ENCODE data around the gene SACM1L.

Gene SACM1L

DNA sequence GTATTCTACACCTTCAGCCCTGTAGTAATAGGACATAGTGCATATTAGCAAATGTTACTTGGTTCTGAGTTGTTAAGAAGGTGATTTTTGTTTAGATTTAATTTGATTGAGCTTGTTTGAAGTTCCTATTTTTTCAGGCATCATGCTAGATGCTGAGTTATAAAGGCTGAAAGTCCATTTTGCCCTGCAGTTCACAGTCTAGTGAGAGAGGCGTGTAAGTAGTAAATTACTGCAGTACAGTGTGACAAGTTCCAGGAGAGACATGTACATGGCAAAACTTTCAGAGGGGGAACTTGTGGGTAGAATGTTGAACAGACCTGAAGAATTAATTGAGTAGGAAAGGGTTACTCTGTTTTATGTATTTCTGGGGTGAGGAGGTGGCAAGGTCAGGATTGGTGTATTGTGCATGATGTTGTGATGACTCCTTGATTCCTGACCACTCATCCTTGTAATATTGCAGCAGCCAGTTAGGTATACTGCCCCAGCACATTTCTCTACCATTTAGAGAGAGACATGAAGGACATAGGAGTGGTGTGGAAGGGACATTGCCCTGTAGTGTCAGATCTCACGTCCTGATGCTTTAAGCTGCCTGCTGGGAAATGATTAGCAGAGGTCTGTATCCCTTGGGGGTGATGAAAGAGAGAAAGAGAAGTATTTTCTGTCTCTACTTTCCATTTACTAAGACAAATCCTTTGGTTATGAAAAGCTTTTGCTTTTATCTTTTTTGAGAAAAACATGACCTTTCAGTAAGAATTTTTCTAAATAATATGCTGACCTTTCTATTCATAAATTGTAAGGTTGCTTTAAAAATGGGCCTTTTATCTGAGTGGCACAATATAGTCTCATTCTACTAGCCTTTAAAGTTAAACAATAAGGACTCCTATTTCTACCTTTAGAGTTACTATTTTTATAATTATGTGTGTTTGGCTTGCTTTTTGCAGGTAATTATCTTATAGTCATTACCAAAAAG is 16.9 kb downstream of the SACM1L start:
- H3K36me3 ChIP-seq (ENCODE audit: control insufficient read depth in 2 of 2, insufficient read depth in 2 of 2, low read length in 2 of 2), result peaks cover 40 to 43% of the 10 kb centered on the region in 2 donors
- H3K4me3 ChIP-seq (ENCODE audit: low read length in 2 of 2), result no peak overlapping the region

DNA sequence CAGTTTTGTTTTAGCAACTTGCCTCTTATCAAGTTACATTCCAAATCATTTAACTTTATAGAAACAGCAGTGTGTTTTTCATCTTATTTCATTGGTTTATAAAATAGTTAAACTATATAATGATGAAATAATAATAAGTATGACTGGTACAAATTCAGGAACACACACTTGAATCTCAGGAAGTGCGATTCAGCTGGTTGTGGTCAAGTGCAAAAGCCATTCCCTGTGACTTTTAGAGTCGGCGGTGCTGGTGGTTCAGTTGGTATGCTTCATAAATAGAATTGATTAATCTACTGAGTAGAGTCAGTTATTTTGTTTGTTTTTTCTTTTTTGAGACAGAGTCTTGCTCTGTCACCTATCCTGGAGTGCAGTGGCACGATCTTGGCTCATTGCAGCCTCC is 22.7 kb downstream of the SACM1L start:
- H3K36me3 ChIP-seq (ENCODE audit: control insufficient read depth in 2 of 2, insufficient read depth in 2 of 2, low read length in 2 of 2), result peaks cover 40 to 54% of the 10 kb centered on the region in 2 donors

More for the DNA sequence above, 16.9 kb downstream of the SACM1L start:
- Histone ChIP-seq H3K27ac (ENCODE audit: low read depth in 2 of 2, low read length in 2 of 2) (no peak overlapping the region), H3K27me3 (ENCODE audit: control insufficient read depth in 2 of 2, insufficient read depth in 2 of 2, low read length in 2 of 2) (no peaks in the 10 kb centered on the region), H3K9ac (ENCODE audit: low read depth in 1 of 2, low read length in 2 of 2) (no peak overlapping the region), H3K4me1 (ENCODE audit: control insufficient read depth in 2 of 2, insufficient read depth in 2 of 2, low read length in 2 of 2) (peaks cover 0 to 6% of the 10 kb centered on the region in 2 donors), H3K9me3 (ENCODE audit: control insufficient read depth in 2 of 2, low read length in 2 of 2) (no peaks in the 10 kb centered on the region)

DNA sequence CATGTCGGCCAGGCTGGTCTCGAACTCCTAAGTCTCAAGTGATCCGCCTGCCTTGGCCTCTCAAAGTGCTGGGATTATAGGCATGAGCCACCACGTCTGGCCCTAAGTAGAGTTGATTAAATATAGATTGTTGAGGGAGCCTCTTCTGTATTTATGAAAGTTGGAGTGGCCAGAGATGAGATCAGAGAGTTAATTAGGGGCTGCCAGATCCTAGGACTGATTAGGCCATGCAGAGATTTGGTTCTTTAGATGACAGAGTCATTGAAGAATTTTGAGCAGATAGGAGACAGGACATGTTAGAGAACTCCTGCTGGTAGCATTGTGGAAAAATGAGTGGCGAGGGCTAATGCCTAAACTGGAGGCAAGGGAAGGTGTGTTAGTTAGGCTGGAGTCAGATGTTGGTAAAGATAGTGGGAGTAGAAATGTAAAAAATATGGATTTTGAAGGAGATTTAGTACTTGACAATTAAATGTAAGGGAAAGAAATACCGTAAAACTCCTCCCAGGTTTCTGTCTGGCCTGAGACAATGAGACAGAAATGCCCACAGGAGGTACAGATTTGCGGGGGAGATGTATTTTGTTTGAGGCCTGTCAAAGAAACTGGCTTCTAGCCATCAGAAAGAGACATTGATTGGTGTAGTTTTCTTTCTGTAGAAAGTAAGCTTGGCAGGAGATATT is 23.4 kb downstream of the SACM1L start:
- Histone ChIP-seq H3K9ac (ENCODE audit: low read depth in 1 of 2, low read length in 2 of 2) (no peak overlapping the region), H3K27ac (ENCODE audit: low read depth in 2 of 2, low read length in 2 of 2) (no peak overlapping the region), H3K9me3 (ENCODE audit: control insufficient read depth in 2 of 2, low read length in 2 of 2) (no peaks in the 10 kb centered on the region), H3K4me3 (ENCODE audit: low read length in 2 of 2) (no peak overlapping the region), H3K4me1 (ENCODE audit: control insufficient read depth in 2 of 2, insufficient read depth in 2 of 2, low read length in 2 of 2) (no peaks in the 10 kb centered on the region), H3K36me3 (ENCODE audit: control insufficient read depth in 2 of 2, insufficient read depth in 2 of 2, low read length in 2 of 2) (peaks cover 38 to 52% of the 10 kb centered on the region in 2 donors), H3K27me3 (ENCODE audit: control insufficient read depth in 2 of 2, insufficient read depth in 2 of 2, low read length in 2 of 2) (no peaks in the 10 kb centered on the region)

More for the DNA sequence above, 22.7 kb downstream of the SACM1L start:
- Histone ChIP-seq H3K27me3 (ENCODE audit: control insufficient read depth in 2 of 2, insufficient read depth in 2 of 2, low read length in 2 of 2) (no peaks in the 10 kb centered on the region), H3K4me1 (ENCODE audit: control insufficient read depth in 2 of 2, insufficient read depth in 2 of 2, low read length in 2 of 2) (no peaks in the 10 kb centered on the region), H3K4me3 (ENCODE audit: low read length in 2 of 2) (no peak overlapping the region), H3K9ac (ENCODE audit: low read depth in 1 of 2, low read length in 2 of 2) (no peak overlapping the region), H3K27ac (ENCODE audit: low read depth in 2 of 2, low read length in 2 of 2) (no peak overlapping the region), H3K9me3 (ENCODE audit: control insufficient read depth in 2 of 2, low read length in 2 of 2) (no peaks in the 10 kb centered on the region)

DNA sequence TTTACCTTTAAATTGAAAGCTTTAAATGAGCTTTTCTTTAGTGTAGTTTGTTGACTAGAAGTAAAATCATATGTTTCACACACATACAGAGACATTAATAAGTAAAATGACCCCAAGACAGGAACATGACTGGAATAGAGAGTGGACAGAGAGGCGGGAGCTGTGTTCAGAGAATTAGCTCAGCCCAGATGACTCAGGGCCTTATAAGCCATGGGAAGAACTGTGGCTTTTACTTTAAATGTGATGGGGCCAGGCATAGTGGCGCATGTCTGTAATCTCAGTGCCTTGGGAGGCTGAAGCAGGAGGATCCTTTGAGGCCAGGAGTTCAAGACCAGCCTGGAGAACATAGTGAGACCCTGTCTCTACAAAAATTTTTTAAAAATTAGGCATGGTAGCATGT is 26.7 kb downstream of the SACM1L start:
- Histone ChIP-seq H3K9me3 (ENCODE audit: control insufficient read depth in 2 of 2, low read length in 2 of 2) (no peaks in the 10 kb centered on the region), H3K4me3 (ENCODE audit: low read length in 2 of 2) (no peak overlapping the region), H3K27ac (ENCODE audit: low read depth in 2 of 2, low read length in 2 of 2) (no peak overlapping the region), H3K27me3 (ENCODE audit: control insufficient read depth in 2 of 2, insufficient read depth in 2 of 2, low read length in 2 of 2) (no peaks in the 10 kb centered on the region), H3K4me1 (ENCODE audit: control insufficient read depth in 2 of 2, insufficient read depth in 2 of 2, low read length in 2 of 2) (no peaks in the 10 kb centered on the region), H3K9ac (ENCODE audit: low read depth in 1 of 2, low read length in 2 of 2) (no peak overlapping the region), H3K36me3 (ENCODE audit: control insufficient read depth in 2 of 2, insufficient read depth in 2 of 2, low read length in 2 of 2) (peaks cover 30 to 40% of the 10 kb centered on the region in 2 donors)

DNA sequence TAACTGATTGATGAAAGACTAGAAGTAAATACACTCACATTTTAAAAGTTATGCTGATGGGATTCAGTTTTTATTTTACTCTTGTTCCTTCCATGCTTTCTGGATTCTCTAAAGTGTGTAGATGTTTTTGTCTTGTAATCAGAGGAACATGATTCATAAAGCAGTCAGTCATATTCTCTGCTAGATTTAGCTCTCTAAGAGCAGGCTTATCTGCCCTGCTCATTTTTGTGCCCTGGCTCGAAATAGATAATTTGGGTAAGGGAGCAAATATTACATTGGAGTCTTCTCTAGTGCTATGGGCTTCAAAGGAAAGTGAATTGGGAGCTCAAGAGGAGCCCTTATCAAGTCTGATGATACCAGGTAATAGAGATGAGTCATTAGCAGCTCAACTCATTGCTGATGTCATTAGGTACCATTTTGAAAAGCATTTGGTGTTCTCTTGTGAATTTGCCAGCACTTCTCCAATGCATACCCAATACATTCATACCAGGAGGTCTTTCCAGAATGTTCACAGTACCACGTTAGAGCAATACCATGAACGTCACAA is 27.7 kb downstream of the SACM1L start:
- peaks cover 25 to 34% of the 10 kb centered on the region in 2 donors for H3K36me3 ChIP-seq (ENCODE audit: control insufficient read depth in 2 of 2, insufficient read depth in 2 of 2, low read length in 2 of 2)

DNA sequence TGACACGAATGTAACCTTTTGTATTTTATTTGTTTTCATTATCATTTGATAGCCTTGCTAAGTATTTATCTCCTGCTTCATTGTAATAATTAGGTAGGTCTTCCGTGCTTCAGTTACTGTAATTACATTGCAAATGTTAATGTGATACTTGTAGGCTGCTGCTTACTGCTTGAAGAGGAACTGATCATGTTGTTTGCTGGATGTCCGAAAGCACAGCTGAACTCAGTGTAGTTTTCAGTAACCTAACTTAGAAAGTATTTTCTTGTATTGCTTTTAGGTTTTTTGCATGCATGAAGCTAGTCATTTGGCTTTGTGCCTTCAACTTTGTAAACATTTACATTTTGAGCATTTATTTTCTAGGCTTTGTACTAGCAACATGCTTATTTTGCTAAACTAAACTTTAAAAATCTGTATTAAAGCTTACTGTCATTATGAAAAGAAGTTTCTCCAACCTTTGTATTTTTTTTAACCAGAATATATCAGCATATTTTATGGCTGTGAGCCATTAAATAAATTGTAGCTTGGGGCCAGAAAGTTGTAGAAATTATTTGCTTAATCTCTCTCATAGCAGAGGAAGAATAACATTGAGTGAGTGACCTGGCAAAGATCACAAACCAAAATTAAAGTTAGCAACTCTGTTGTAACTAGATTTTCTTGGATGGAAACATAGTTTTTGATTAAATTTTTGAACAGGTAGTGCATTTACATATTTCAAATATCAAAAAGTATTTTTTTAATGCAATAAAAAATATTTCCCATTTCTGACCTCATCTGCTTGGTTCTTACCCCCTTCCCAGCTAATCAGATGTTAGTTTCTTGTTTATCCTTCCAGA is 30.7 kb downstream of the SACM1L start:
- Histone ChIP-seq H3K9me3 (ENCODE audit: control insufficient read depth in 2 of 2, low read length in 2 of 2) (no peaks in the 10 kb centered on the region), H3K4me3 (ENCODE audit: low read length in 2 of 2) (no peak overlapping the region), H3K27me3 (ENCODE audit: control insufficient read depth in 2 of 2, insufficient read depth in 2 of 2, low read length in 2 of 2) (no peaks in the 10 kb centered on the region), H3K36me3 (ENCODE audit: control insufficient read depth in 2 of 2, insufficient read depth in 2 of 2, low read length in 2 of 2) (peaks cover 33 to 37% of the 10 kb centered on the region in 2 donors), H3K27ac (ENCODE audit: low read depth in 2 of 2, low read length in 2 of 2) (no peak overlapping the region), H3K9ac (ENCODE audit: low read depth in 1 of 2, low read length in 2 of 2) (no peak overlapping the region), H3K4me1 (ENCODE audit: control insufficient read depth in 2 of 2, insufficient read depth in 2 of 2, low read length in 2 of 2) (no peaks in the 10 kb centered on the region)

More for the DNA sequence above, 27.7 kb downstream of the SACM1L start:
- no peak overlapping the region for H3K27ac ChIP-seq (ENCODE audit: low read depth in 2 of 2, low read length in 2 of 2)
- H3K9me3 ChIP-seq (ENCODE audit: control insufficient read depth in 2 of 2, low read length in 2 of 2), result no peaks in the 10 kb centered on the region
- H3K27me3 ChIP-seq (ENCODE audit: control insufficient read depth in 2 of 2, insufficient read depth in 2 of 2, low read length in 2 of 2), result no peaks in the 10 kb centered on the region
- no peaks in the 10 kb centered on the region for H3K4me1 ChIP-seq (ENCODE audit: control insufficient read depth in 2 of 2, insufficient read depth in 2 of 2, low read length in 2 of 2)
- no peak overlapping the region for H3K4me3 ChIP-seq (ENCODE audit: low read length in 2 of 2)
- no peak overlapping the region for H3K9ac ChIP-seq (ENCODE audit: low read depth in 1 of 2, low read length in 2 of 2)

DNA sequence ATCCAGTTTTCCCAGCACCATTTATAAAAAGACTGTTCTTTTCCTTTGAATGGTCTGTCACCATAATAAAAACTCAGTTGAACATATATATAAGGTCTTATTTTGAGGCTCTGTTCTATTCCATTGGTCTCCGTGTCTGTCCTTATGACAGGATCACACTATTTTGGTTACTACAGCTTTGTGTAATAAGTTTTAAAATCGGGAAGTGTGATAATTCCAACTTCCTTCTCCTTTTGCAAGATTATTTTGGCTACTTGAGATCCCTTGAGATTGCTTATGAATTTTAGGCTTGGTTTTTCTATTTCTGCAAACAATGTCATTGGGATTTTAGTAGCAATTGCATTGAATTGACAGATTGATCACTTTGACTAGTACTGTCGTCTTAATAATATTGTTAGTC is 35.7 kb downstream of the SACM1L start:
- Histone ChIP-seq H3K9me3 (ENCODE audit: control insufficient read depth in 2 of 2, low read length in 2 of 2) (no peaks in the 10 kb centered on the region), H3K27me3 (ENCODE audit: control insufficient read depth in 2 of 2, insufficient read depth in 2 of 2, low read length in 2 of 2) (no peaks in the 10 kb centered on the region), H3K27ac (ENCODE audit: low read depth in 2 of 2, low read length in 2 of 2) (no peak overlapping the region), H3K9ac (ENCODE audit: low read depth in 1 of 2, low read length in 2 of 2) (no peak overlapping the region), H3K4me3 (ENCODE audit: low read length in 2 of 2) (no peak overlapping the region), H3K4me1 (ENCODE audit: control insufficient read depth in 2 of 2, insufficient read depth in 2 of 2, low read length in 2 of 2) (no peaks in the 10 kb centered on the region), H3K36me3 (ENCODE audit: control insufficient read depth in 2 of 2, insufficient read depth in 2 of 2, low read length in 2 of 2) (peaks cover 28 to 31% of the 10 kb centered on the region in 2 donors)

DNA sequence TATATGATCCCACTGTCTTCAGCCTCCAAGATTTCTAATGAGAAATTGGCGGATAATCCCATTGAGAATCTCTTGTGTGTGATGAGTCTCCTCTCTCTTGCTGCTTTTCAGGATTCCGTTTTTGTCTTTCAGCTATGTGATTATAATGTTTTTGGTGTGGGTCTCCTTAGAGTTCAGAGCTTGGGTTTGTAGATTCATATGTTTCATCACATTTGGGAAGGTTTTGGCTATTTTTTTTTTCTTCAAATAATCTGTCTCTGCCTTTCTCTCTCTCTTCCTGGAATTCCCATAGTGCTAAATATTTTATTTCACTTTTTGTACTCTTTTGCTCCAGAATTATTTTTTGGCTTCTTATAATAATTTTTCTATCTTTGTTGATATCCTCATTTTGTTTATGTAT is 40.4 kb downstream of the SACM1L start:
- no peaks in the 10 kb centered on the region for H3K4me1 ChIP-seq (ENCODE audit: control insufficient read depth in 2 of 2, insufficient read depth in 2 of 2, low read length in 2 of 2)
- peaks cover 33 to 43% of the 10 kb centered on the region in 2 donors for H3K36me3 ChIP-seq (ENCODE audit: control insufficient read depth in 2 of 2, insufficient read depth in 2 of 2, low read length in 2 of 2)
- H3K4me3 ChIP-seq (ENCODE audit: low read length in 2 of 2), result no peak overlapping the region
- no peaks in the 10 kb centered on the region for H3K27me3 ChIP-seq (ENCODE audit: control insufficient read depth in 2 of 2, insufficient read depth in 2 of 2, low read length in 2 of 2)
- no peak overlapping the region for H3K9ac ChIP-seq (ENCODE audit: low read depth in 1 of 2, low read length in 2 of 2)
- no peaks in the 10 kb centered on the region for H3K9me3 ChIP-seq (ENCODE audit: control insufficient read depth in 2 of 2, low read length in 2 of 2)
- no peak overlapping the region for H3K27ac ChIP-seq (ENCODE audit: low read depth in 2 of 2, low read length in 2 of 2)

DNA sequence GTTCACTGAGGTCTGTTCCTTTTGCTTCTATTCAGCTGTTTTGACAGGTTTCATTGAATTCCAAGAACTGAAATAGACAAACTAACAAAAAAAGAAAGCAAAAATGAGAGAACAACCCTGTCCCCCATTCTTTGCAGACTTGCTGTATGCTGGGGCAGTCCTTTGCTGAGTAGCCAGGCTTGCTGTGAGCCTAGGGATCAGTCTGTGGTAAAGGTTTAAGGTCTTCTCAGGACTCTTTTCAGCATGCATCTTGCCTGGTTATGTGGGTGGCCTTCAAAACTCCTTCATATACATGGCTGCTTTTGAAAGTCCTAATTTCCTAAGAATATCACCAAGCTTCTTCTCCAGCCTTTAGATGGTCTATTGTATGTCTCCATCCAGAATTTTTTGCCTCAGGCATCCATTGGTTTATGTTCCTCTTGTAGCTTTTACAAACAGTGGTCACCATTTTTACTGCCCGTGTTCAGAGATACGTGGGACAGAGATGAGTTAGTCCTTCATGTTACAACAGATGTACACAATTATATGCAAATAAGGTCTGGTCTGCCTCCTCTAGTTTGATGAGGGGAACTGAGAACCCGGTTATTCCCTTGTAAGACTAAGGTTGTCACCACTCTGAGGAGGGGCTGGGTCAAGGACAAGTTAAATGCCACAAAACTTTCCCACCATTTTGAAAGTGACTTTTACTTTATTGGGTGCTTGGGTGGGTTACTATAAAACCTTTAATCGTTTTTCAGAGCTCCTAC is 41.4 kb downstream of the SACM1L start:
- Histone ChIP-seq H3K4me3 (ENCODE audit: low read length in 2 of 2) (no peak overlapping the region), H3K9me3 (ENCODE audit: control insufficient read depth in 2 of 2, low read length in 2 of 2) (no peaks in the 10 kb centered on the region), H3K36me3 (ENCODE audit: control insufficient read depth in 2 of 2, insufficient read depth in 2 of 2, low read length in 2 of 2) (peaks cover 37 to 44% of the 10 kb centered on the region in 2 donors), H3K27me3 (ENCODE audit: control insufficient read depth in 2 of 2, insufficient read depth in 2 of 2, low read length in 2 of 2) (no peaks in the 10 kb centered on the region), H3K9ac (ENCODE audit: low read depth in 1 of 2, low read length in 2 of 2) (no peak overlapping the region), H3K27ac (ENCODE audit: low read depth in 2 of 2, low read length in 2 of 2) (no peak overlapping the region), H3K4me1 (ENCODE audit: control insufficient read depth in 2 of 2, insufficient read depth in 2 of 2, low read length in 2 of 2) (no peaks in the 10 kb centered on the region)
